HUES64 (cell line): ENCODE data around the gene RAB11FIP3.

ENCODE experiments used
- H3K27ac ChIP-seq: 2 replicates; pipeline ENCODE4 v1.7.0; 2013; ENCODE audit warnings: low read depth, low read length, inconsistent platforms
- H3K27me3 ChIP-seq: 2 replicates; pipeline ENCODE4 v1.6.1; 2013; ENCODE audit warnings: mild to moderate bottlenecking, low read length; ENCODE audit not compliant: insufficient read depth
- H3K36me3 ChIP-seq: 2 replicates; pipeline ENCODE4 v1.6.1; 2013; ENCODE audit warnings: mild to moderate bottlenecking, low read length; ENCODE audit not compliant: insufficient read depth
- H3K4me1 ChIP-seq: 2 replicates; pipeline ENCODE4 v1.6.1; 2013; ENCODE audit warnings: mild to moderate bottlenecking, low read length, moderate library complexity; ENCODE audit not compliant: insufficient read depth
- H3K4me3 ChIP-seq: 2 replicates; pipeline ENCODE4 v1.5.1; 2013; ENCODE audit warnings: mild to moderate bottlenecking, low read length, moderate library complexity
- H3K9ac ChIP-seq: 2 replicates; pipeline ENCODE4 v1.6.1; 2013; ENCODE audit warnings: mild to moderate bottlenecking, low read depth, low read length
- H3K9me3 ChIP-seq: 2 replicates; pipeline ENCODE4 v1.6.1; 2013; ENCODE audit warnings: low read depth, low read length; ENCODE audit not compliant: insufficient read depth
- WGBS: fragments of 150-250, 120-280 bp; methylation state at CpG from one replicate; pipeline ENCODE4 v1.1.7; 2013; ENCODE audit warnings: missing lambda C conversion rate; 5-methylcytosine and 5-hydroxymethylcytosine counted together

RAB11FIP3 gene

GRCh38 chr16:531494-532125, 106.2 kb downstream of the RAB11FIP3 start:
- Histone ChIP-seq H3K9ac (no peak overlapping the region), H3K36me3 (no peaks in the 10 kb centered on the region), H3K4me1 (no peaks in the 10 kb centered on the region), H3K4me3 (no peak overlapping the region), H3K27ac (no peak overlapping the region), H3K27me3 (no peaks in the 10 kb centered on the region), H3K9me3 (no peaks in the 10 kb centered on the region)
- WGBS: 96% methylated on average over 14 of the region's 16 CpGs

GRCh38 chr16:533391-534123, 108.1 kb downstream of the RAB11FIP3 start:
- WGBS: 86% methylated on average over 30 of the region's 30 CpGs
- H3K9me3 ChIP-seq: no peaks in the 10 kb centered on the region
- no peaks in the 10 kb centered on the region for H3K4me1 ChIP-seq
- H3K4me3 ChIP-seq: no peak overlapping the region
- H3K27ac ChIP-seq: no peak overlapping the region
- peaks cover 10% of the 10 kb centered on the region; the same call in 1 of the 2 replicates for H3K36me3 ChIP-seq
- no peak overlapping the region for H3K9ac ChIP-seq
- H3K27me3 ChIP-seq: no peaks in the 10 kb centered on the region

GRCh38 chr16:534135-534534, 108.7 kb downstream of the RAB11FIP3 start:
- Histone ChIP-seq H3K4me3 (no peak overlapping the region), H3K4me1 (no peaks in the 10 kb centered on the region), H3K27ac (no peak overlapping the region), H3K36me3 (peaks cover 10% of the 10 kb centered on the region; the same call in 1 of the 2 replicates), H3K9me3 (no peaks in the 10 kb centered on the region), H3K27me3 (no peaks in the 10 kb centered on the region), H3K9ac (no peak overlapping the region)
- WGBS: 93% methylated on average over 21 of the region's 21 CpGs

GRCh38 chr16:534856-535445, 109.5 kb downstream of the RAB11FIP3 start:
- no peaks in the 10 kb centered on the region for H3K27me3 ChIP-seq
- no peaks in the 10 kb centered on the region for H3K9me3 ChIP-seq
- peaks cover 10% of the 10 kb centered on the region; the same call in 1 of the 2 replicates for H3K36me3 ChIP-seq
- no peak overlapping the region for H3K9ac ChIP-seq
- H3K4me3 ChIP-seq: no peak overlapping the region
- WGBS: 96% methylated on average over 27 of the region's 27 CpGs
- no peaks in the 10 kb centered on the region for H3K4me1 ChIP-seq
- no peak overlapping the region for H3K27ac ChIP-seq

GRCh38 chr16:535446-536405, 110.3 kb downstream of the RAB11FIP3 start:
- Histone ChIP-seq H3K36me3 (peaks cover 10% of the 10 kb centered on the region; the same call in 1 of the 2 replicates), H3K9ac (no peak overlapping the region), H3K9me3 (no peaks in the 10 kb centered on the region), H3K27ac (no peak overlapping the region), H3K27me3 (no peaks in the 10 kb centered on the region), H3K4me3 (no peak overlapping the region), H3K4me1 (no peaks in the 10 kb centered on the region)
- WGBS: 94% methylated on average over 39 of the region's 39 CpGs

GRCh38 chr16:536746-537145, 111.3 kb downstream of the RAB11FIP3 start:
- Histone ChIP-seq H3K4me1 (no peaks in the 10 kb centered on the region), H3K9me3 (no peaks in the 10 kb centered on the region), H3K4me3 (no peak overlapping the region), H3K27ac (no peak overlapping the region), H3K9ac (no peak overlapping the region), H3K27me3 (no peaks in the 10 kb centered on the region), H3K36me3 (peaks cover 10% of the 10 kb centered on the region; the same call in 1 of the 2 replicates)
- WGBS: 96% methylated on average over 17 of the region's 17 CpGs

- WGBS: 96% methylated on average over 60 of the region's 60 CpGs
- no peak overlapping the region for H3K27ac ChIP-seq
- H3K36me3 ChIP-seq: peaks cover 10% of the 10 kb centered on the region; the same call in 1 of the 2 replicates
These were observed 112.2 kb downstream of the RAB11FIP3 start for GRCh38 chr16:537415-538335.

GRCh38 chr16:539901-540530, 114.6 kb downstream of the RAB11FIP3 start:
- H3K27me3 ChIP-seq: no peaks in the 10 kb centered on the region
- H3K36me3 ChIP-seq: peaks cover 10% of the 10 kb centered on the region; the same call in 1 of the 2 replicates
- WGBS: 95% methylated on average over 34 of the region's 34 CpGs
- no peaks in the 10 kb centered on the region for H3K4me1 ChIP-seq
- no peak overlapping the region for H3K27ac ChIP-seq
- no peaks in the 10 kb centered on the region for H3K9me3 ChIP-seq
- H3K9ac ChIP-seq: no peak overlapping the region
- H3K4me3 ChIP-seq: no peak overlapping the region

More at GRCh38 chr16:537415-538335, 112.2 kb downstream of the RAB11FIP3 start:
- Histone ChIP-seq H3K9ac (no peak overlapping the region), H3K9me3 (no peaks in the 10 kb centered on the region), H3K27me3 (no peaks in the 10 kb centered on the region), H3K4me3 (no peak overlapping the region), H3K4me1 (no peaks in the 10 kb centered on the region)

- H3K4me3 ChIP-seq: no peak overlapping the region
- 96% methylated on average over 29 of the region's 29 CpGs for WGBS
- no peaks in the 10 kb centered on the region for H3K27me3 ChIP-seq
- H3K4me1 ChIP-seq: no peaks in the 10 kb centered on the region
- H3K9ac ChIP-seq: no peak overlapping the region
- H3K36me3 ChIP-seq: peaks cover 10% of the 10 kb centered on the region; the same call in 1 of the 2 replicates
- no peak overlapping the region for H3K27ac ChIP-seq
- H3K9me3 ChIP-seq: no peaks in the 10 kb centered on the region
These were observed 115.3 kb downstream of the RAB11FIP3 start for GRCh38 chr16:540645-541340.
